SHP77 (cell line): ENCODE data around the gene CHCHD10.
A peak's percentile ranks its signal among the peaks of the same experiment; 100 is the strongest.

Source experiments
- DNase-seq, 2 experiments: peaks; one replicate each; lab custom pipeline; 2025; lab: John Stamatoyannopoulos, UW

The CHCHD10 gene

DNA sequence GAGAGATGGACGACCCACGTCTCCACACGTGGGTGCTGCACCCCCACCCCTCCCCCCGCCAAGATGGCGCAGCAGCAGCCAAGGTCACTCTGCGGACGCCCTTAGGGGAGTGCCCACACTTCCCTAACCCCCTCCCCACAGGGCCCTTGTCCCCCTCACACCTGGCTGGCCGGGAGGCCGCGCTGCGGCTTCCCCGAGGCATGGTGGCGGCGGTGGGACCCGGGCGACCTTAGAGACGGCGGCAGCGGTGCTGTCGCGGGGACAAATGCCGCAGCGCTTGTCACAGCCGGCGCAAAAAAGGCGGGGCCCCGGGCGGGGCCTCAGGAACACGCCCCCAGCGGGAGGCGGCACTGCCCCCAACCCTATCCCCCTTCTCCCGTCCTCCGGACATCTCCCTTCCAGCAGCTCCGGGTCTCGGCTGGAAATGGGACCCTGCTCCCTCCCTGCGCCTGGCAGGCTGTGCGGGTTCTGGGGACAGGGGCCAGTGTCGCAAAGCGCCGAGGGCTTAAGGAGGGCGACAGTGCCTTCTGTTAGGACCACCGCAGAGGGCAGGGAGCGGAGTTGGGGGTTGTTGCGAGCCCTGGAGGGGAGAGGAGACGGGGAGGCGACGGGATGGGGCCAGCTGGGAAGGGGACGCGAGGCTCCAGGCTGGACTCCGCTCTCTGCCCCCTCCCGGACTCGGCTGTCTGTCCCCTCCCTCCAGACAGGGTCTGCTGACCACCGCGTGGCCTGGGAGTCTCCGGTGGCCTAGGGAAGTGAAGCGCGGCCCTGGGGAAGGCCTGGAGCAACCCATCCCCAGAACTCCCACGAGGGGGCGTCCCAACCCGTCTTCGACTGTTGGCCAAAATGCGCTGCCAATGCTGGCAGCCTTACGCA lies at the start of gene CHCHD10:
TSS of gene CHCHD10 (minus strand) at position 300 of the 876 bp plus-strand sequence. CDS start at position 202, 98 bp downstream.
- peak; percentile 77 to 80 for DNase-seq

- no peak for DNase-seq
Measured at GRCh38 chr22:23817146-23817545, 49.4 kb upstream of the CHCHD10 start.

DNA sequence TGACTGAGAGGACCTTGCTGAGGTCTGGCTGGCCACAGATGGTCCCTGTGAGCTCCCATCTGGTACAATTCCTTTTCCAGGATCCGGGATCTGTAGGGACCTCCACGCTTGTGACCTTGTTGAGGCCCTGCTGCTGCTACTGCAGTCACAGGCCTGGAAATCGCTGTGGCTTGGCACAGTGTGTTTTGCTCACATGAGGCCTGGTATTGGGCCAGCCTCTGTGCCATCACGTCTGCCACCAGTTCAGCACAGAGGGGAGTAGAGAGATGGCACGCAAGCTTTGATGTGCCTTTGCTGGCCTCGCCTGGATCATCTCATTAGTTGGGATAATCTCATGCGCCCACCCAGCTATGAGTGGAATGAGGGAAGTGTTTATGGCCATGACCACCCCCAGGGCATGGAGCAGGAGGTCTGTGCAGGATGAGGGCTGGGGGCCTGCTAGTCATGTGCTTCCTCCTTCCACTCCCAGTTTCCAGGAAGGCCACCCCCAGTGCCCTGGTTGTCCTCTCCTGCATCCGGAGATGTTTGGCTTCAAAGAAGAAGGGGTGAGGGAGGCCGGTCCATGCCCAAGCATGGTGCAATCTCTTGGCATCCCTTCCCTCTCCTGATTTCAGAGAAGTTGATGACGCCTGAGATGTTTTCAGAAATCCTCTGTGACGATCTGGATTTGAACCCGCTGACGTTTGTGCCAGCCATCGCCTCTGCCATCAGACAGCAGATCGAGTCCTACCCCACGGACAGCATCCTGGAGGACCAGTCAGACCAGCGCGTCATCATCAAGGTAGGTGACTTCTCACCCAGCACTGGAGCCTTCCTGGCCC lies 48.6 kb upstream of the CHCHD10 start:
- no peak for DNase-seq

DNA sequence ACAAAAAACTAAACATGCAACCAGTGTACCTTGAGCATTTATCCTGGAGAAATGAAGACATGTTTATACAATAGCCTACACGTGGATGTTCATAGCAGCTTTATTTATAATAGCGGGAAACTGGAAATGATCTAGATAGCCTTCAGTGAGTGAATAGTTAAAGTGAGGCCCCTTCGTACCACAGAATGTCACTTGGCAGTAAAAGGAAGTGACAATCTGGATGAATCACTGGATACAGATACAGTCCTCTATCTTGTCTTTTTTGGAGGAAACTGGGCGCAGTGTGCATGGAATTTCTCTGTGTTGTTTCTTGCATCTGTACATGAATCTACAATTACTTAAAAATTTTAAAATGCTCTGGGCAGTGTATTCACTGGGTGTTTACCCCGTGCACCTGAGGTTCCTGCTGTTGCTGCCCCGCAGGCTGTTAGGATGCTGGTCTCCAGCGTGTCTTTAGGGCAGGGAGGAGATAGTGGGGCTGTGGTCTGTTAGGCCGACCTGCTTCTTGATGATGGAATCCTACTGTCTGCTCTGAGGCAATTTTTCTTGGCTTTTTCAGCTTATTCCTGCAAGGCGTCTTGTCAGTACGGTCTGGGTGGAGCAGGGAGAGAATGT lies 47.9 kb upstream of the CHCHD10 start:
- DNase-seq = no peak

DNA sequence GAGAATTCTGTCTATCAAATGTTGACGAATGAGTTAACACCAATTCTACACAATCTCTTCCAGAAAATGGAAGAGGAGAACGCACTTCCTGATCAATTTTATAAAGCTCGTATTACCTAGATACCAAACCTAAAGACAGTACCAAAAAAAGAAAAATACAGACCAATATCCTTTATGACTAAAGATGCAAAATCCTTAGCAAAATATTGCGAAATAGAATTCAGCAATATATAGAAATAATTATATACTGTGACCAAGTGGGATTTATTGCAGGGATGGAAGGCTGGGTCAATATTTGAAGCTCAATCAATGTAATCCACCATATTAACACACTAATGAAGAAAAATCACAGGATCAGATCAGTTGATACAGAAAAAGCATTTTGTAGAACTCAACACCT lies 44.6 kb upstream of the CHCHD10 start:
- no peak for DNase-seq

GRCh38 chr22:23806837-23807236 lies 39.1 kb upstream of the CHCHD10 start:
- no peak for DNase-seq

DNA sequence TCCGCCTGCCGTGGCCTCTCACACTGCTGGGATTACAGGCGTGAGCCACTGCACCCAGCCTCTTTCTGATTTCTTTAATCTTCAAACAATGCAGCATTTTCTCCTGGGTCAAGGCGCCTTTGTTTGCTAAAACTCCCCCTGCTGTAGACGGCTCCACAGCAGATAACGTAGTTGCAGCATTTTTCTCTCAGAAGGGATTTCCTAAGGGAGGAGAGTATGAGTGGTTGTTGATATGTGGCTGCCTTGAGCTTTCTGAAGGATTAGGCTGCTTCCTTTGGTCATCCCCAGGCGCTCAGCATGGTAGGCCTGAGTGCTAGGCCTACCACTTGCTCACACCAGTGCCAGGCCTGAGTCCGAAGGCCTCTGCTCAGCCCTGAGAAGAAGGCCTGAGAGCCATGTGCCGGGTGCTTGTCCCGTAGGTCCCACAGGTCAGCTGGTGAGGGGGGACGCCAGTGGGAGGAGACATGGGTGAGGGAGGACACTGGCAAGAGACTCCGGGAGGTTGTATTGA lies 37.1 kb upstream of the CHCHD10 start:
- no peak for DNase-seq

DNA sequence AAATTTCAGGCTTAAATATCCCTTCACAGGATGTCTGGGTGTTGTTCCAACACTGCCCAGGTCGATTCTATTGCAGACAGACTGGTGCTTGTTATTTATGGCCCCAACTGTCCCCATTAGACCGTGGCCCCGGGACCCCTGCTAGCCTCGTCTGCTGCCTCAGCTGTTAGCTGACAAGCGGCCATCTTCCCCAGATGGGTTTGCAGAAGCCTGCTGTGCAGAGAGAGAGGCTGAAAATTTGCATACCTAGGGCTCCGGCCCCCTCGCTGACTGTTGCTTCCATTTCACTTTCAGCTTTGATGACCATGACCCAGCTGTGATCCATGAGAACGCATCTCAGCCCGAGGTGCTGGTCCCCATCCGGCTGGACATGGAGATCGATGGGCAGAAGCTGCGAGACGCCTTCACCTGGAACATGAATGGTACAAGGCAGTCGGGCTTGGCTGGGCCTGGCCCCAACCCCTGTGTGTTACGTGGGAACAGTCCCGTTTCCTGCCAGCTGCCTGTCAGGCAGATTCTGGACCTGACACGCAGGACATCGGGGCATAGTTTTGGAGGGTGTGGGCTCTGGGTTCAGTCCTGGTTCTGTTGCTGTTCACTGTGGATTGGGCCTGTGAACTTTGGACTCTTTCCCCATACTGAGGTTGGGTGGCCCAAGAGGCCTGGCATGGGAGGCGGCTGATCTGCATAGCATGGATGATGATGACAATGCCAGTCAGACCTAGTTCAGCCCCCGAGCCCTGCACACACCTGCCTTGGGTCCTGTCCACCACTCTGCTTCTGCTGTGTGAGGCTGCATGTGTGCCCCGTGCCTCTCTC lies 35.4 kb upstream of the CHCHD10 start:
- DNase-seq = no peak

DNA sequence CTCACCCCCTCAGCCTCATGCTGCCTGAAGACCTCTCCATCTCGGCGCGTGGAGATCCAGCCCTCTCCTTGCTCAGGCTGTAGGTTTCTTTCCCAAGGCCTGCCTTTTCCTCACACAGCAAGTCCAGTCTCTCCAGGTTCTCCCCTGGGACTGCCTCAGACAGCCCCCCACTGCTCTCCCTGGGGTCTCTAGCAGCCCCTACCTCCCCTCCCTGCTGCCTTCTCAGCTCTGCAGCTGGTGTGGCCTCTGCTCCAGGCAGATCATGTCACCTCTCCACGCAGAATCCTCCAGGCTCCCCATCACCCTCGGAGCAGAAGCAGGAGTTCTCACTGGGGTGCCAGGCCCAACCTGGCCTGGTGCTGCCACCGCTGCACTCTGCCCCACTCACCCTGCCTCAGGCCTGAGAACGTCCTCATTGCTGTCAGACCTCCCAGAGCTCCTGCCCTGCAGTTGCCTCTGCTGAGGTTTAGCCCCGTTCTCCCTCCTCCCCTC lies 34.2 kb upstream of the CHCHD10 start:
- DNase-seq = no peak

DNA sequence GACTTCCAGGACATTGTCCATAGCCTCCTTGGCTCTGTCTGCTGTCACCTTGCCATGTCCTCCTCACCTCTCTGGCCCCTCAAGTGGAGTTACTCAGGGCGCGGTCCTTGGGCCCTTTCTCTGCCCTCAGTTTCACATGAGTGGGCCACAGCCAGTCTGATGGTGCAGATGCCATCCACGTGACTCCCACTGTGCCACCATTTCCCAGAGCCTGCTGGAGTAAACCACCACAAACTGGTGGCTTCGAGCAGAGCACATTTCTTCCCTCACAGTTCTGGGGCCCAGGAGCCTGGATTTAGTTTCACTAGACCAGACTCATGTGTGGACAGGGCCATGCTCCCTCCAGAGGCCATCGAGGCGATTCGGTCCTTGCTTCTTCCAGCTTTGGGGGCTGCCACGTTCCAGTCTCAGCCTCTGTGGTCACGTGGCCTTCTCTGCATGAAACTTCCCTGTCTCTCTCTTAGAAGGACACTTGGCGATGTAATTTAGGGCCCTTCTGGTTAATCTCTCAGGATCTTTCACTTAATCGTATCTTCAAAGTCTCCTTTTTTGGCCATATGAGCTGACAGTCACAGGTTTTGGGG lies 33.6 kb upstream of the CHCHD10 start:
- no peak for DNase-seq

DNA sequence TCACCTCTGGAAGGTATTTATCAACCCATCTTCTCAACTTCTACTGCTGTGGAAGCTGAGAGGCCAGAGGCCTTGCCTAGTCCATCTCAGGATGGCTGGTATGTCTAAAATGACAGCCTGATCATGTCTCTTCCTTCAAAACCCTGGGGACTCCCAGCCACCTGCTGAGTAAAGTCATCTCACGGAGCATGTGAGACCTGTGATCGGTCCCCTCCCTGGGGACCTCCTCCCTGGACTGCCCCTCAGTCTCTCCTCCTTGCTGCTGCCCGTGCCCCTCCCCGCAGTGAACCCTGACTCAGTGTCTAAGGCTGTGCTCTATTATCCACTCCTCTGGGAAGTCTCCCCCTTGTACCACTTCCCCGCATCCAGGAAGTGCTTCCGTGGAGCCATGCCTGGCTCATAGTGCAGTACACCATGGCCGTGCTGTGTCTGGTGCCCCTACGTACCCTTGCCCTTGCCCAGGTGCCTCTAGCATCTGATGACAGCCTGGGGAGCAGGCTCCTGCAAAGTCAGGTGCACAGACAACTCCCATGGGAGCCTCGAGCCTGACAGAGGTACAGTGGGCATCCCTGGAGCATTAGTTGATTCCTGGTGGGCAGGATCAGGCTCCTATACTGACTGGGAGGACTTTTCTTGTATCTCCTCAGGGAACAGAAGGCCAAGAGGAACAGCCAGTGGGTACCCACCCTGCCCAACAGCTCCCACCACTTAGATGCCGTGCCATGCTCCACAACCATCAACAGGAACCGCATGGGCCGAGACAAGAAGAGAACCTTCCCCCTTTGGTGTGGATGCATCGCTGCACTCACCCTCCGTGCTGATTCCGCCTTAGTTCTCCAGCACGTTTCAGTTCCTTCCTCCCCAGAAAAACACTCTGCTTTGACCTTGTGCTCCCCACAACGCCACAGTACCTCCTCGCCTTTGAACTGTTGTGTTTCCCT lies 32.8 kb upstream of the CHCHD10 start:
- DNase-seq = no peak

DNA sequence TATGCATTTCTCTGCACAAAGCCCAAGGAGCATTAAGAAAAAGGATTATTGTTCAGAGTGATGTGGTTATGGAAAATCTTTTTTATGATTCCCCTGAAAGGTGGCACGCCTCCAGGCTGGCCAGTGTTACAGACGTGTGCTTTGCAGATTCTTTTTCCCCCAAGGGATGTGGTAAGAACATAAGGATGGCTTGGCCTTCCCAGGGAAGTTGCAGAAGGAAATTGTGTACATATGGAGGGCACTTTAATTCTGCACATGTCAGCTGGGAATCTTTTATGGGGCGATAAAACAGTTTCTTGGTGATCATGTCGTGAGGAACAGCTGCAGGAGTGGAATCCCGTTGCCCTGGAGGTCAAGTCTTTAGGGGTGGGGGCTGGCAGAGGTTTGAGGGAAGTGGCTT lies 28.7 kb upstream of the CHCHD10 start:
- no peak for DNase-seq

GRCh38 chr22:23793326-23793725 lies 25.6 kb upstream of the CHCHD10 start:
- no peak for DNase-seq

- DNase-seq = no peak
Measured at GRCh38 chr22:23791738-23792645, 24.2 kb upstream of the CHCHD10 start.

DNA sequence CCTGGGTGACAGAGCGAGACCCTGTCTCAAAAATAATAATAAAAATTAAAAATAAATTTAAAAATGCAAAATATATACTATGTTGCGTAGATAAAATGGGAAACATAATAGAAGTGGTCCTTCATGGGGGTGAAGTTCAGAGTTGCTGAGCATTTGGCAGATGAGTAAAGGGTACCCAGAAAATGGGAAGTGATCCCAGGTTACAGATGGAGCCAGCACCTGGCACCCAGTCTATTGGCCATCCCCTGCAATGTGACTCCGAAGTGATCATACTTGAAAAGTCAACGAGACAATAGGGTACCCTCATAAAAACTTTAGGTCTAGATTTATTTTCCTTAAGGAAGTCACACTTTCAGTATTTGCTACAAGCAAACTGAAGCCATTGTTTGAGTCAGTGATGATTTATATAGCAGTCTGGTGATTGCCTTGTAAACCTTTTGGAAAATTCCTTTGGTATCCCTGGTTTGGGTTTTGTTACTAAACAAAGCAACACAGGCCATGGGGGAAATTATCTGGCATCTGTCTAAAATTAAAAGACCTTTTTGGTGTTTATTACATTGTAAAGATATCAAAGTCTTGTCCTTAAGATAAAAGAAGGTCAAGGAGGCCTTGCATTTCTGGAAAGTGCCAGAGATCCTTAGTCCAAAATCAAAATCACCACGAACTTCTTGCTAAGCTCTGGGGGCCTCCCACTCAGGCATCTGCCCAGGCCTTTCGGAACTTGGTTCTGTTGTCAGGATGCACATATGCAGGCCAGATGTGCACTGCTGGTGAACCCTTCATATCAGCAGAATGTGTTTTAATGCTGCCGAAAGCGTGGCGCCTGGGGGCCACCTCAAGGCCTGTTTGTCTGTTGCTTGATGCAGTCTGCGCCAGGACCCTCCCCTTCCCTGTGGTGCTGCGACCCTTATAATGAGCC lies 23.3 kb upstream of the CHCHD10 start:
- no peak for DNase-seq

DNA sequence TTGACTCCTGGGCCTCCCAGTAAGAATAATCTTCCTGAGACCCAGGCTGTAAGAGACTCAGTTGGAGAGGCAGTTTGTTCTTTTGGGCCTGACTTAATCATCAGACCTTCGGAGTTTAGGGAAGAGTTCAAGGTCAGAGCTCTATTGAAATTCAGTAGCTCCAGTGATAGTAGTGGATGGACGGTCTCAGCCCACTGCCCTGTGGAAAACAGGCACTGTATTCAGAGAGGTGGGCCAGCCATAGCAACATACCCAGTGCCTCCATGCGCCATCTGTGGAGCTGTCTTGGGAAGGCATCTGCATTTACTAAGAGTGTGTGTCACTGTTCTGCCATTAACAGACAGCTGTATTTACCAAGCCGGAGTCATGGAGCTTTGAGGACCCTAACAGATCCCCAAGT lies 21.9 kb upstream of the CHCHD10 start:
- DNase-seq = peak; percentile 68 to 71

- no peak for DNase-seq
Measured at GRCh38 chr22:23789121-23789520, 21.3 kb upstream of the CHCHD10 start.

DNA sequence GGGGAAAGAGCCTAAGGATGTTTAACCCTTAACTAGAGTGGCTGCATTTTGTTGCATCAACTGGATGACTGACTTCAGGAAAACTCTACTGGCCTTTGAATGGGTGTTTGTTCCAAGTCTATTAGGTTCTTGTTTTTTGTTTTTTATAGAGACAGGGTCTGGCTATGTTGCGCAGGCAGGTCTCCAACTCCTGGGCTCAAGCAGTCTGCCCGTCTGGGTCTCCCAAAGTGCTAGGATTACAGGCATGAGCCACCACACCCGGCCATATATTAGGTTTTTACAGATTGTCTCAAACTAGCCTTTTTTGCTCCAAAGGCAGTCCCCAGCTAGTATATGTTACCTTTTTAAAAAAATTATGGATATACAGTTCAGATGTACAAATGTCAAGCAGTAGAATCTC lies 20.1 kb upstream of the CHCHD10 start:
- no peak for DNase-seq
